Panc1 (cell line): ENCODE data around the gene IFNA21.

Source experiments
- POLR2AphosphoS5 ChIP-seq: IDR thresholded peaks from 2 replicates; pipeline ENCODE4 v1.6.1; 2012; ENCODE audit warnings: mild to moderate bottlenecking, low read depth, low read length, moderate library complexity
- TCF7L2 ChIP-seq: IDR thresholded peaks from 2 replicates; pipeline ENCODE4 v1.6.1; 2011; ENCODE audit warnings: mild to moderate bottlenecking, low read depth, low read length, inconsistent platforms

DNA sequence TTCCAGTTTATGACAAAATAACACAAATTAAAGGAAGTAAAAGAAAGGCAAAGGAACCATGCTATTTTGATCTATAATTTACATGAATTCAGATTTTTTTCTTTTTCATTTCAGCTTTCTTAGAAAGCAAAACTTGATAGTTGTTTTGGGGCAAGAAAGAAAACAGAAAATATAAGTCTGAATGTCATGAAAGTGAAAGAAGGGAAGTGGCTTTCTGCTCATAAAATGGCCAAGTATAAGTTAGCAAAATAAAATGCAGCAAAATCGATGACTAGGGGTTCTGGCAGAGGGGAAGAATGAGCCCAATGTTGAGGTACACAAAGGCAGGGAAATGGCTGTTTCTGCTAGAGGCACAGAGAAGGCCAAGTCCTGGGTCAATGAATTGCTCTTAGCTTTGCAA, 21.9 kb downstream of the IFNA21 start:
- TF ChIP-seq TCF7L2 (no peak), POLR2AphosphoS5 (no peak)
